Left lung (tissue), 10 donors: ENCODE results near the gene FAT2. TPM values are rescaled to one million over a fixed set of nuclear protein-coding genes. Genes with fewer than 3 reads are reported as not detected.

ENCODE experiments used
- ATAC-seq: fragments of 200-7000 bp; cut with Tn5 transposase; one replicate; pipeline ENCODE4 v1.9.1; 2020; ENCODE audit warnings: moderate library complexity
- DNase-seq, 4 donors: peaks; one replicate each; pipeline ENCODE4 v3.0.0-alpha.2; 2013 to 2020
- H3K27ac ChIP-seq, 2 donors: fragments of 200-600 bp; sonication (generic) in 1 of 2; one replicate each; pipeline versions ENCODE4 v1.5.0 to v1.8.0; 2020 to 2021
- H3K27me3 ChIP-seq, 2 donors: fragments of 200-600 bp; sonication (generic) in 1 of 2; one replicate each; pipeline versions ENCODE4 v1.5.0 to v1.8.0; 2020 to 2021
- H3K36me3 ChIP-seq, 2 donors: fragments of 200-600 bp; sonication (generic) in 1 of 2; one replicate each; pipeline versions ENCODE4 v1.5.0 to v1.8.0; 2020 to 2021
- H3K4me1 ChIP-seq, 2 donors: fragments of 200-600 bp; one replicate each; pipeline ENCODE4 v1.8.0; 2021
- H3K4me3 ChIP-seq, 2 donors: fragments of 200-600 bp; sonication (generic) in 1 of 2; one replicate each; pipeline versions ENCODE4 v1.5.0 to v1.8.0; 2020 to 2021; ENCODE audit warnings: mild to moderate bottlenecking in 1 of 2
- H3K9me3 ChIP-seq, 2 donors: fragments of 200-600 bp; sonication (generic) in 1 of 2; one replicate each; pipeline versions ENCODE4 v1.5.0 to v1.8.0; 2020 to 2021
- CTCF ChIP-seq, 2 donors: fragments of 200-600 bp; sonication (generic) in 1 of 2; IDR thresholded peaks; one replicate each; pipeline versions ENCODE4 v1.5.0 to v1.8.0; 2021; ENCODE audit warnings: antibody characterized with exemption in 2 of 2
- intact Hi-C, 2 donors: fragments of 100-400 bp; cut with DNase I; formaldehyde crosslinking; loops; one replicate each; pipeline versions ENCODE4 v1.11.2 to v1.14.2; 2022
- polyA plus RNA-seq, 6 donors: library from polyadenylated mRNA; unstranded; fragments of 120-200 nt; gene quantifications; one replicate each; pipeline ENCODE4 v1.2.1, GENCODE V29; 2013; ENCODE audit not compliant: insufficient read length in 6 of 6
- total RNA-seq, 2 donors: library from RNA; stranded (reverse); fragmentation: NEBNext Ultra II Directional; extraction: Animal tissue kit (Norgen Biotek cat#: 25700); gene quantifications; one replicate each; pipeline ENCODE4 v1.2.1, GENCODE V29; 2021
- donor health status: DM: no; HTN: yes; CAD: no.
- donor health status: DM: no; HTN: no; CAD: no.

FAT2 gene
- total and polyA plus RNA-seq, 8 donors = 0.03 to 0.79 (median 0.15) TPM

DNA sequence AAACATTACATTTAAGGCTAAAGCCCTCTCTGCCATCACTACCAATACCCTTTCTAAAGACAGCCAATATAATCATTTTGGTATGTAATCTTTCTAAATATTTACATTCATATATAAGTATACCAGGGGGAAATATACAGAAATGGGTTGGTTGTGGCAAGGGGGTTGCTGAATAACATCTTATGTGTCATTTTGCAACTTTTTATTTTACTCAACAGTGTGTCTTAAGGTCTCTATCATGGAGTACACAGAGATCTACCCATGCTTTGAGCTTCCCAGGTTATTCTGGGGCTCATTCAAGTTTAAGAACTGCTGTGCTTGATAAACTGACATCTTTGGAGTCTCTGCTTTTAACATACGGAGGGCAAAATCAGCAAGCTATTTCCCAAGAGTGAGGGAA lies 7.4 kb upstream of the FAT2 start:
- intact Hi-C loops = no loop called here
- no peak for TF ChIP-seq CTCF (IDR thresholded peaks at IDR 0.05)
- H3K4me3 ChIP-seq = no peak overlapping the region
- DNase-seq (no peak), ATAC-seq (no peak)
- no peaks in the 10 kb centered on the region for H3K27me3 ChIP-seq
- no peak overlapping the region for H3K27ac ChIP-seq
- H3K4me1 ChIP-seq = no peaks in the 10 kb centered on the region
- H3K9me3 ChIP-seq = no peaks in the 10 kb centered on the region
- no peaks in the 10 kb centered on the region for H3K36me3 ChIP-seq

DNA sequence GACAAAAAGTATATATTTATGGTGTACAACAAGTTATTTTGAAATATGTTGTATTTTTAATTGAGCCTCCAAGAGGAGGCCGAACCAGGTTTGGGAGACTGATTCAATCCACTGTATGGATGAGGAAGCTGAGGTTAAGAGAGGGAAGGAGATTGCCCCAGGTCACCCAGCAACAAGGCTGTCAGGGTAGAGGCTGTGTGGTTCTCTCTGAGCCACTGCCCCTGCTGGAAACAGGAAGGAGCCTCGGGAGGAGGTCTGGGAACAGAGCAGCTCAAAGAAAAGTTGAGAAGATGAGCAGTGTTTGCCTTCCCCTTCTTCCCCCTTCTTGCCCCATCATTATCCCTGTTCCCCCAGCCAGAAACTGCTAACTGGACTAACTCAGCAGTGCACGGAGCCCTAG lies 6.6 kb upstream of the FAT2 start:
- DNase-seq (no peak), ATAC-seq (peak; percentile 37)
- H3K27ac ChIP-seq = no peak overlapping the region
- H3K27me3 ChIP-seq = no peaks in the 10 kb centered on the region
- intact Hi-C loops = no loop called here
- no peak for TF ChIP-seq CTCF (IDR thresholded peaks at IDR 0.05)
- H3K4me3 ChIP-seq = no peak overlapping the region
- no peaks in the 10 kb centered on the region for H3K9me3 ChIP-seq
- no peaks in the 10 kb centered on the region for H3K36me3 ChIP-seq
- no peaks in the 10 kb centered on the region for H3K4me1 ChIP-seq

DNA sequence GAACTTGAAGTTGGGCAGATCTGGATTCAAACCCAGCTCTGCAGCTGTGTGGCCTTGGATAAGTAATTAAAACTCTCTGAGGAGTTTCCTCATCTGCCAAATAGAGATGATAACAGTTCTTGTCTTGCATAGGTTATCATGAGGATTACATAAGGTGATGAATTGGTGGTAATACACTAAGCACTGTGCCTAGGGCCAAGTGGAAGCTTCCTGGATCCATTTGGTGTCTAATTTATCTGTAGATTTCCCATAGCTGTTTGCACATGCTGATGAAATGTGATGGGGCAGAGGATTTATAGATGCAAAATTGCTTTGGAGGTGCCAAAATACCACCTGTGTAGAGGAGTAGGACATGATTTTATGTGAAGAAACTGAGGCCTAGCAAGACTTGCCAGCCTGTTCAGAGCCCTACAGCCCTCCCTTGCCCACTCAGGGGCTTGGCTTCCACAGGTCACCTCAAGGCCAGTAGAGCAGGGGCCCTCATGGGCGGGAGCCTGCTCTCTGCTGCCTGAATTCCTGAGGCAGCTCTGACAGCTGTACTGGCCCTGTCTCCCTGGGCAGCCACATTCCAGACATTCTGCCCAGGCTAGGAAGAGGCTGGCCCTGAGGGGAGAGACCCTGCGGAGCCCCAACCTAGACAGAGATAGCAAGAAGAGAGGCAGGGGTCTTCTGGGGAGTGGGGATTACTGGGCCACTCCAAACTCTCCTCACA lies 5.9 kb upstream of the FAT2 start:
- no peak for TF ChIP-seq CTCF (IDR thresholded peaks at IDR 0.05)
- Histone ChIP-seq H3K4me1 (no peaks in the 10 kb centered on the region), H3K36me3 (no peaks in the 10 kb centered on the region), H3K27ac (no peak overlapping the region), H3K27me3 (no peaks in the 10 kb centered on the region), H3K9me3 (no peaks in the 10 kb centered on the region), H3K4me3 (no peak overlapping the region)
- DNase-seq (no peak), ATAC-seq (peak; percentile 29)
- intact Hi-C loops = no loop called here

DNA sequence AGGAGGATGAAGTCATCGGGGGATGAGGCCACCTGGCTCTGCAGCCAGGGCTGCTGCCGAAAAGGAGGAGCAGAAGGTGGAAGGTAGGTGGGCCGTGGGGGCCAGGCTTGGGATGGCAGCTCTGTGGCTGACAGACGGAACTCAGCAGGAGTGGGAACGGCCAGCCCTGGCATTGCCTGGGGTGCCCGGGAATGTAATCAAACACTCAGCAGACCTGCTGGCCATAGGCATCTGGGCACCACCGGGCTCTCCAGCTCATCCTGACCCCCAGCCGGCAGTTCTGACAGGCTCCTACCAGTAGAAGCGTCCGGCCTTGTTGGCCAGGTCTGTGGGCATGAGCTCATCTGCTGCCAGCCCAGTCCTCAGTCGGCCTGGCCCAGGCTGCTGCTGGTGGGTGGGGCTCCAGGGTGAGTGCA lies 4.3 kb upstream of the FAT2 start:
- no peak overlapping the region for H3K27ac ChIP-seq
- H3K27me3 ChIP-seq = no peaks in the 10 kb centered on the region
- H3K36me3 ChIP-seq = no peaks in the 10 kb centered on the region
- no peak overlapping the region for H3K4me3 ChIP-seq
- TF ChIP-seq CTCF (IDR thresholded peaks at IDR 0.05) = no peak
- H3K4me1 ChIP-seq = no peaks in the 10 kb centered on the region
- no peak for ATAC-seq
- intact Hi-C loops = no loop called here
- H3K9me3 ChIP-seq = no peaks in the 10 kb centered on the region
- no peak for DNase-seq

GRCh38 chr5:151592855-151593408 lies 1.8 kb upstream of the FAT2 start:
- ATAC-seq = no peak
- H3K36me3 ChIP-seq = no peaks in the 10 kb centered on the region
- DNase-seq = peak in 1 of 4 donors; percentile 17
- intact Hi-C loops = no loop called here
- H3K9me3 ChIP-seq = no peaks in the 10 kb centered on the region
- H3K4me3 ChIP-seq = no peak overlapping the region
- no peak for TF ChIP-seq CTCF (IDR thresholded peaks at IDR 0.05)
- H3K27ac ChIP-seq = no peak overlapping the region
- H3K4me1 ChIP-seq = no peaks in the 10 kb centered on the region
- H3K27me3 ChIP-seq = no peaks in the 10 kb centered on the region
